ENCODE results near the gene GTF2B. TPM values are rescaled to one million over a fixed set of nuclear protein-coding genes. Genes with fewer than 3 reads are reported as not detected.
"Not testable (repeated sequence)": the region's sequence is repeated elsewhere in the genome, so short reads cannot be mapped to it uniquely, and the experiment has no call there.

GTF2B gene, protein sequence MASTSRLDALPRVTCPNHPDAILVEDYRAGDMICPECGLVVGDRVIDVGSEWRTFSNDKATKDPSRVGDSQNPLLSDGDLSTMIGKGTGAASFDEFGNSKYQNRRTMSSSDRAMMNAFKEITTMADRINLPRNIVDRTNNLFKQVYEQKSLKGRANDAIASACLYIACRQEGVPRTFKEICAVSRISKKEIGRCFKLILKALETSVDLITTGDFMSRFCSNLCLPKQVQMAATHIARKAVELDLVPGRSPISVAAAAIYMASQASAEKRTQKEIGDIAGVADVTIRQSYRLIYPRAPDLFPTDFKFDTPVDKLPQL
- 60.2 and 68.6 TPM in 2 replicates for total RNA-seq

DNA sequence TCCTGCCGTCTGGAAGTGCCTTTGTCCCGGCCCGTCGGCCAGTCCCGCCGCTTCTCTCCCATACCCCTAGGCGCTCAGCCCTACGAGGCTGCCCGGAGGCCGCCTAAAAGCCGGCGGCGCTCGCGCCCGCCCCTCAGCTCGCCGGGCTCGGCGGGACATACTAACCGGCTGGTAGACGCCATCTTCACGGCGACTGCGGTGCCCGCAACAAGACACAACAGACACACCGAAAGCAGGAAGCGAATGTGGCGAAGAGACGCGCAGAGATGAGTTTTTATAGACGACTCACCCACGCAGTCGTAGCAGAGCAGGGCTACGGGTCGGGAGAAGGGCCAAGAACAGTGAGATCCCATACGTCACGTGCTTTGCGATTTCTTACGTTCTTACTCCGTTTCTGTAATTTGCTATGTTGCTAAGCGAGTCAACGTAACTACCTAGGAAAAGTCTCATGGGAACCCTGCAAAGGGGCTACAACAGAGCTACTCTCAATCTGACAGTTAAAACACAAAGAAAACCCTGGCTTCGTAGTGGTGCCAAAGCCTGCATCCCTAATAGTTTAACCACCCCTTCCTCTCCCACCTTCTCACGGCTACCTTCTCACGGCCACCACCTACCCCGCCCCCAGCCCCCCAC lies at the start of gene GTF2B:
TSS of gene GTF2B (minus strand) at position 250 of the 633 bp plus-strand sequence. CDS start at position 182, 68 bp downstream.
- DNase-seq (ENCODE audit: low read depth) = peak; percentile 92

DNA sequence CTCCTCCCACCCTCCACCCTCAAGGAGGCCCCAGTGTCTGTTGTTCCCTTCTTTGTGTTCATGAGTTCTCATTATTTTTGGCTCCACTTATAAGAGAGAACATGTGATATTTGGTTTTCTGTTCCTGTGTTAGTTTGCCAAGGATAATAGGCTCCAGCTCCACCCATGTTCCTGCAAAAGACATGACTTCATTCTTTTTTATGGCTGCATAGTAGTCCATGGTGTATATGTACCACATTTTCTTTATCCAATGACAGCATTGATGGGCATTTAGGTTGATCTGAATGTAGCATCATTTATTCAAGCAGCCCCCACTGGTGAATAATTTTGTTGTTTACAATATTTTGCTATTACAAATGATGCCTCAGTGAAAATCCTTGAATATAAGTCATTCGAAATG lies 47.2 kb upstream of the GTF2B start:
- DNase-seq (ENCODE audit: low read depth) = not testable (repeated sequence)

DNA sequence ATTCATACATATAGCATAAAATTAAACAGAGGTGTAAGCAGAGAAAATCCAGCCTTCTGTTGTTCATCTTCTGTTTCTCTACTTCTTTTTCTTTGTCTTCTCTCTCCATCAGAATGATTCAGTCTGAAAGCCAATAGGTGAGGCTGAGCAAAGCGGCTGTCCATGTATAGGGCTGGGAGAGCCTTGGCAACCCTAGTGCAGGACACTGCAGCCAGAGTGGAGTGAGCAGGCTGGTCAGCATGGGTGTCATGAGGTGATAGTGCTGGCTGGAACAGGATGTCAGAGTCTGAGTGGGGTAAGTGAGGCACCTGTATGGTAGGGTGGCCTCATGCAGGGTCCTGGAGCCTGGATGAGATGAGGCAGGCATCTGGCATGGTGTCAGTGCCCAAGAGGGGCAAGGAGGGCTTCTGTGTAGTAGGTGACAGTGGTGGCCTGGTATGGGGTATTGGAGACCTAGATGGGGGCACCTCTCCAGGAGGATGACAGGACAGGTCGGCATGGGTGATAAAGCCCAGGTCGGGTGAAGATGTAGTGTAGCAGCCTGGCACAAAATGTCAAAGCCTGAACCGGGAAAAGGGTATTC lies 45.5 kb upstream of the GTF2B start:
- no peak for DNase-seq (ENCODE audit: low read depth)

DNA sequence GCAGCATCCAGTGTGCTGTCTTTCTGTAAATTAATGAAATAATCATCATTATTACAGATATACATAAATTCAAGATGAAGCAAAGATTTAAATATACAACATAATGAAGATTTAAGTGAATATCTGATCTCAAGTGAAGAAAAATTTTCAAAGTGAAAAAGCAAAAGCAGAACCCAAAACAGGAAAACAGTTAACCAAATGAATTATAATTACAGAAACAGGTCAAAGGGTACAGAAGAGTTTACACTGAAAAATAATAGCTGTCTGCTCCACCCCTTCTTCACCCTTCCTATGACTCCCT lies 44.8 kb upstream of the GTF2B start:
- no peak for DNase-seq (ENCODE audit: low read depth)

DNA sequence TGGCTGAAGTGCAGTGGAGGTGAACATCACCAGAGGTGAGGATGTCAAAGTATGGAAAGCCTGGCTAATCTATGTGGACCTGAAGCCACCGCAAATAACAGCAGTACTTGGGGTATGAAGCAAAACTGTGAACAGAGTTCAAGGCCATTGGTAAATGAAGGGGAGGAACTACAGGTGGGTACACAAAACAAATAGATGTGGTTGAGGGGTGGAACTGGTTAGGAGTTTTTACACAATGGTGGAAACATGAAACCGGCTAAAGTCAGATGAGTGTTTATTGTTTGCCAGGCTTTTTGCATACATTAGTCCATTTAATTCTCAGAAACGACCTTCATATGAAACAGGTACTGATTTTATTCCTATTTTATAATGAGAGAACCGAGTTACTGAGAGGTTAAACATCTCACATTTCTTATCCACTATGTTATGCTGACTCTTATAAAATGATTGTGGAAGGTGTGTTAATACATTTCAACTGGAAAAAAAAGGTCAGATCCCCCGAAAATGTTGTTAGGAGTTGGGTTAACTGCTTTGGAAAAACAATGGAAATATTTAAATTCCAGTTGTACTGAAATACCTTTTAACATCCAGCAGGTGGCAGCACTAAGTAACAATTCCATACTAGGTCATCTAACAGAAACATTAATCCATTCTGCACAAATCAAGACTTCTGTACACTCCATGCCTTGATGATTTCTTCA lies 44.3 kb upstream of the GTF2B start:
- DNase-seq (ENCODE audit: low read depth) = peak; percentile 58

DNA sequence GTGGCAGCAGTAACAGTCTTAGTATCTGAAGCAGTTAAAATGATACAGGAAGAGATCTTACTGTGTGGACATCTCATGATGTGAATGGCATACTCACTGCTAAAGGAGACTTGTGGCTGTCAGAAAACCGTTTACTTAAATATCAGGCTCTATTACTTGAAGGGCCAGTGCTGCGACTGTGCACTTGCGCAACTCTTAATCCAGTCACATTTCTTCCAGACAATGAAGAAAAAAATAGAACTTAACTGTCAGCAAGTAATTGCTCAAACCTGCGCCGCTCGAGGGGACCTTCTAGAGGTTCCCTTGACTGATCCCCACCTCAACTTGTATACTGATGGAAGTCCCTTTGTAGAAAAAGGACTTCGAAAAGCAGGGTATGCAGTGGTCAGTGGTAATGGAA lies 38.8 kb upstream of the GTF2B start:
- DNase-seq (ENCODE audit: low read depth) = not testable (repeated sequence)

DNA sequence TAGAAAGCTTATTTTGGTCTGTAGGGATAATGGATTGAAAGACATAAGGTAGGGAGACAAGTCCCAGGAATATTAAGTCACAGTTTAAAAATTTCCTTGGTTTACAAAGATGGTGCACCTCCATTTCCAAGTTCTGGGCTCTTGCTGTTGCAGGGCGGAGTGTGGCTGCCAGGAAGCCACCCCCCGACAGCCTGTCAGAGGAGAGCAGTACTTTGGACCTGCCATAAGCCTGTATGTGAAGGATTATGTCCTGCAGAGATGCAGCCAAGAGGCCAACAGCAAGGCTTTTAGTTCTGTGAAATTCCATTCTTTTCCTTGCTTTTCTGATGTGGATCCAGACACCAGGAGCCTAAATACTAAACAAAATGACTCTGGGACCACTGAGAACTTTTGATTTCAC lies 31.9 kb upstream of the GTF2B start:
- DNase-seq (ENCODE audit: low read depth) = no peak

DNA sequence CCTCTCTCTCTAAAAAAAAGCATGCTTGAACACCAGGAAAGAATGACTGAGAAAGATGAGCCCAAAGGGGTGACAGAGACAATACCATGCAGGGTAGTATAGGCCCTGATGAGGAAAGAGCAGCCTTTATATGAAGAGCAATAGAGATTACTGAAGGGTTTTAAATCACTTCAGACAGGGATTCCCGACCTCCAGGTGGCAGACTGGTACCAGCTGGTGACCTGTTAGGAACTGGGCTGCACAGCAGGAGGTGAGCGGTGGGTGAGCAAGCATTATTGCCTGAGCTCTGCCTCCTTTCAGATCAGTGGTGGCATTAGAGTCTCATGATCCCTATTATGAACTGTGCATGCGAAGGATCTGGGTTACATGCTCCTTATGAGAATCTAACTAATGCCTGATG lies 30.8 kb upstream of the GTF2B start:
- DNase-seq (ENCODE audit: low read depth) = no peak

DNA sequence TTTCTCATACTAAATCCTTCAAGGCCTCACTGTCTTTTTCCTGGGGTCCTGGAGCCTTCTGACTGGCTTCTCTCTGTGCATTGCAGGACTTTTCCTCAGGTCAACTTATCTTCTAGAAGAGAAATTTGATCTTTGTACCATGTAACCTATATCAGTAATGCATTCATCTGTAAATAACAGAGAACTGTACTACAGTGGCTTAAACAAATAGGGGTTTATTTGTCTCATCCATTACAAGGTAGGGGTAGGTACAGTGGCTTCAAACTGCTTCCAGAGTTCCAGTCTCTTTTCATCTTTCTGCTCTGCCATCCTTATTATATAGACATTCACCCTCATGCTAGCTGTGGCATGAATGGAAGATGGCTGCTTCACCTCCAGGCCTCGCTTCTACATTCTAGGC lies 29.5 kb upstream of the GTF2B start:
- no peak for DNase-seq (ENCODE audit: low read depth)

DNA sequence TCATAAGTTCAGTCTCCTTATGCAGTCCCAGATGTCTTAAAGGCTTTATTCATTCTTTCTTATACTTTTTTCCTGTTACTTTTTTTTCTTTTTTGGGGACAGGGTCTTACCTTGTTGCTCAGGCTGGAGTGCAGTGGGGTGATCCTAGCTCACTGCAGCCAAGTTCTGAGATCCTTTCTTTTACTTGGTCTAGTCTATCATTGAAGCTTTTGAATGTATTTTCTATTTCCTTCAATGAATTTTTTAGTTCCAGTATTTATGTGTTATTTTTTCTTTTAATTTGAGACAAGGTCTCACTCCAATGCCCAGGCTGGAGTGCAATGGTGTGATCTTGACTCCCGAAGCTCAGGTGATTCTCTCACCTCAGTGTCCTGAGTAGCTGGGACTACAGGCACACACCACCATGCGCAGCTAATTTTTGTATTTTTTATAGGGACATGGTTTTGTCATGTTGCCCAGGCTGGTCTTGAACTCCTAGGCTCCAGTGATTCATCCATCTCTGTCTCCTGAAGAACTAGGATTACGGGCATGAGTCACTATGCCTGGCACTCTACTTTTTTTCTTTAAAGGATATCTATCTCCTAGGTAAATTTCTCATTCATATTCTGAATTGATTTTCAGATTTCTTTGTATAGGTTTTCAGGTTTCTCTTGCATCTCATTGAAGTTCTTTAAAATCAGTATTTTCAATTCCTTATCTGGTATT lies 26.1 kb upstream of the GTF2B start:
- DNase-seq (ENCODE audit: low read depth) = no peak

DNA sequence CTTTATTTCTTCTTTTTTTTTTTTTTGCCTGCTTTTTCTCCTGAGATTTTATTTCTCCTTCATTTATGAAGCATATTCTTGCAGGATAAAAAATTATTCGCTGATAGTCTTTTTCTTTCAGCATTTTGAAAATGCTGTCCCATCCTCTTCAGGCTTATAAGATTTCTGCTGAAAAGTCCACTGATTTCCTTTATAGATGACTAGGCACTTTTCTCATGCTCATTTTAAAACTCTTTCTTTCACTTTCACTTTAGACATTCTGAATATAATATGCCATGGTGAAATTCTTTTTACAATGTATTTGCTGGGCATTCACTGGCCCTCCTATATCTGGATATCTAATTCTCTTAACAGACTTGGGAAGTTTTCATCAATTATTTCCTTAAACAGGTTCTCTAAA lies 25.5 kb upstream of the GTF2B start:
- no peak for DNase-seq (ENCODE audit: low read depth)

DNA sequence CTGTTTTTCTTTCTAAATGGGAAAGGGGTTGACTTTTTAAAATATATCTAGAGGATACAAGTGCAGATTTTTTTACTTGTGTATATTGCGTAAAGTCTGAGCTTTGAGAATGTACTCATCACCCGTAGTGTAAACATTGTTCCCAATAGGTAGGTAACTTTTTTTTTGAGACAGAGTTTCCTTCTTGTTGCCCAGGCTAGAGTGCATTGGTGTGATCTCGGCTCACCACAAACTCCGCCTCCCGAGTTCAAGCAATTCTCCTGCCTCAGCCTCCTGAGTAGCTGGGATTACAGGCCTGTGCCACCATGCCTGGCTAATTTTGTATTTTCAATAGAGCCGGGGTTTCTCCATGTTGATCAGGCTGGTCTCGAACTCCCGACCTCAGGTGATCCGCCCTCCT lies 20.4 kb upstream of the GTF2B start:
- not testable (repeated sequence) for DNase-seq (ENCODE audit: low read depth)

DNA sequence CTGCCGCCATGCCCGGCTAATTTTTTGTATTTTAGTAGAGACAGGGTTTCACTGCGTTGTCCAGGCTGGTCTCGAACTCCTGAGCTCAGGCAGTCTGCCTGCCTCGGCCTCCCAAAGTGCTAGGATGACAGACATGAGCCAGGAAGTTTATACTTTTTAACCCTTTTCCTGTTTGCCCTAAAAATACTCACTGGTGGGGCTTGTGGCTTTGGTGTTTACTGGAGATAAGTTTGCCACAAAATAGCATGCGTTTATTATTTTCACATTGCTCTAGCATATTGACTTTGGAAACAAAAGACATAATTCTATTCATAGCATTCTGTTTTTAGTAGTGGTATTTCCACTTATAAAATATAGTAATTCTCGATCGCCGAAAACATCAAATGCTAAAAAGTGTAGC lies 19.8 kb upstream of the GTF2B start:
- no peak for DNase-seq (ENCODE audit: low read depth)

DNA sequence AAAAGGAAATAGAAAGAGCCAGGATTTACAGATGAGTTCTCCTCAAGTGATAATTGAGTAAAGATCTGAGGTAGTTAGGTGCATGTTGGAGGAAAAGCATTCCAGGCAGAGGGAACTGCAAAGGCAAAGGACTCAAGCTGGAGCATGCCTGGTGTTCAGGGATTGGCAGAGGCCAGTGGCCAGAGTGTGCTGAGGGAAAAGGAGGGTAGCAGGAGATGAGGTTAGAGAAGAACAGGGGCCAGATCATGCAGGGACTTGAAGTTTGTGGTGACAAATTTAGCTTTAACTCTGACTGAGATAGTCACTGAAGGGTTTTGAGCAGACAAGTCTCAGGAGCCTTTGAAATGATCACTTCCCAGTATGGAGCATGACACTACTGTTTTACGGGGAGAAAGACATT lies 19.0 kb upstream of the GTF2B start:
- no peak for DNase-seq (ENCODE audit: low read depth)

DNA sequence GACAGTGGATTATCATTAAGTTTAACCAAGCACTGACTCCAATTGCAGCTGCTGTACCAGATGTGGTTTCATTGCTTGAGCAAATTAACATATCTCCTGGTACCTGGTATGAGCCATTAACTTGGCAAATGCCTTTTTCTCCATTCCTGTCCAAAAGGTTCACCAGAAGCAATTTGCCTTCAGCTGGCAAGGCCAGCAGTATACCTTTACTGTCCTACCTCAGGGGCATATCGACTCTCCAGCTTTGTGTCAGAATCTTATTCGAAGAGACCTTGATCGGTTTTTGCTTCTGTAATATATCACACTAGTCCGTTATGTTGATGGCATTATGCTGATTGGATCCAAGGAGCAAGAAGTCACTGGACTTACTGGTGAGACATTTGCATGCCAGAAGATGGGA lies 9.5 kb upstream of the GTF2B start:
- no peak for DNase-seq (ENCODE audit: low read depth)

DNA sequence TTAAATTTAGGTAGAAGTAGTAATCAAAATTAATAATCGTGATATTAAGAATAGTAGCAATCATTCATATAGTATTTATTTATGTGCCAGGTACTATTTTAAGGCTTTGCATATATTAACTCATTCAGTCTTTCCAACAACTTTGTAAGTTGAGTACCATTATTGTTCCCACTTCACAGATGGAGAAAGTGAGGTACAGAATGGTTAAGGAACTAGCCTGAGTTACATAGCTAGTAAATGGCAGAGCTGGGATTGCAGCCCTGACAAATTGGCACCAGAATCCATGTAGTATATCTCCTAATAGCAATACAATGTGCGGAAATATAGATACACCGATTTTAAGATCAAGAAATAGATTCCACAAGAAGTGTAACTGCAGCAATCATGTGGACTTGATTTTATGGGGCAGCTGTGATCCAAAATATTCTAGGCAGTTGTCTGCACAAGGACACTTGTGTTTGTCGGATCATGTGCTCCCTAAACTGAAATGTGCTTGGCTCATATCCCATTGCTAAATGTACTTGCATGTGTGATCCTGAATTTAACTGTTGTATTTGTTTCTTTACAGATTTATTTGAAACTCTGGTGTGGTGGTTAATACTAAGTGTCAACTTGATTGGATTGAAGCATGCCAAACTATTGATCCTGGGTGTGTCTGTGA lies 5.8 kb upstream of the GTF2B start:
- DNase-seq (ENCODE audit: low read depth) = no peak

DNA sequence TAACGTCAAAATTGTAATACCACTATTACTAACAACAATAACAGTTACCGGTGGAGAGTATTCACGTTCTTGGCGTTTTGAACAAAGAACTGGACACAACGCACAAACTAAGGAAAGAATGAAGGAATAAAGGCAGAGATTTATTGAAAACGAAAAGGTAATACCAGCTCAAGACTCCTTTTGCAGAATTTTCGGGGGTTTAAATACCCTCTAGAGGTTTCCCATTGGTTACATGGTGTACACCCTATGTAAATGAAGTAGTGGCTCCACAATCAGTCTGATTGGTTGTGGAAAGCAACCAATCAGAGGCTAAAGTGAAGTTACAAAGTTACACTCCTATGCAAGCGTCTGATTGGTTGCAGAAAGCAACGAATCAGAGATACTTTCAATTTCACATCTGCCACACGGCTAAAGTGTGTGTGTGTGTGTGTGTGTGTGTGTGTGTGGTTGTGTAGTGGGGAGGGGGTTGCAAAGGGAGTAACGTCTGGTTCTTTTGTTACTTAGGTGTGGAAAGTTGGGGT lies 1.1 kb upstream of the GTF2B start:
- peak; percentile 45 for DNase-seq (ENCODE audit: low read depth)

DNA sequence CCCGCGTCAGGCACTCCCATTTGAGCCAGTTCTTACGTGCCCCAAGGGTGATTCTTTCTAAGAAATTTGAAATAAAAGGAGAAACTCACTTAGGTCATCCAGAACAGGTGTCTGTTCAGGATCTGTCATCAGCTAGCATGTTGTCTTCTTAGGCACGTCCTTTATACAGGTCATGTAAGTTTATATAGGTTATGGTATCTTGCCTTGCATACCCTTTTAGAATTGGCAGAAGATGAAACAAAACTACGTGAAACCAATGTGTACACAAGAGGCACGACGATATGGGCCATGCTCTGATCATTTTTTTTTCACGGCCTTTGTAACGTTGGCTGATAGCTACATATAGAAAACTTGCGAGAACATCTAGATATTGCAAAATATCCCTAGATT lies 579 bp upstream of the GTF2B start:
- DNase-seq (ENCODE audit: low read depth) = no peak

DNA sequence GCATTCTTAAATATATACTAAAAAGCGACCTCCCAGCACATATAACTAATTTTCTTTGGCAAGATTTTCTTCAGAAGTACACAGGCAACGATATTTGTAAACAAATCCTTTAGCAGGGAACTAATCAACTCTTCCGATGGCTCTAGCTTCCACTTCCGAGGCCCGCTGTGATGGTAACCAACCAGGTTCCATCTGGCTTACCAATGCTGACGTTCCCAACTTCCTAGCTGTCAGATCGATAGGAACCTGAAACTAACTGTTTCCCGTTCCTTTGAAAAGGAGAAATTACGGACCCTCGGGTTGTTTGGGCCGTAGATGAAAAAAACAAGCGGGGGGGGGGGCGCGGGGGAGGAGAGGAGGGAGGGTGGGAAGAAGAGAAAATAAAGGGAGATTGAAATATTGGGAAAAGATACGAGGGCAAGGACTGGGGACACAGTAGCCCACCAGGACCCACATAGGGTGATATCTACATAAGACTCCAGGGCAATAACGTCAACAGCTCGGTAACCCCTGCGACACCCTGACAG lies 513 bp downstream of the GTF2B start:
- DNase-seq (ENCODE audit: low read depth) = peak; percentile 38

DNA sequence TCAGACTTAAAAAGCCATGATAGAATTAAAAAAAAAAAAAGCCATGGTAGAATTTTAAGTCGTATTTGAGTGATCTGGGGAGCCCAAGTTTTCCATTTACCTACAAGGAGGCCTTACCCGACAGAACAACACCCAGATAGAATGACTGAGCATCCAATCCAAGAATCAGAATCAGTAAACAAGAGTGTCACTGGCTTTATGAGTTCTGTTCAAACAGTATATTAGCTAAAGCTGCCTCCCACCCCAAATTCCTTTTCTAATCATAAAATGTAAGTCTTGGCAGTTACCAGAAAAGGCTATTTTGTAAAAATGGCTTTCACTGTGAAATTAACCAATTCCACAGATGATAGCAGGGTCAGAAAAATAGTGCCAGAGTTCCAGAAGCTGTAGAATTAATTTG lies 1.2 kb downstream of the GTF2B start:
- no peak for DNase-seq (ENCODE audit: low read depth)

DNA sequence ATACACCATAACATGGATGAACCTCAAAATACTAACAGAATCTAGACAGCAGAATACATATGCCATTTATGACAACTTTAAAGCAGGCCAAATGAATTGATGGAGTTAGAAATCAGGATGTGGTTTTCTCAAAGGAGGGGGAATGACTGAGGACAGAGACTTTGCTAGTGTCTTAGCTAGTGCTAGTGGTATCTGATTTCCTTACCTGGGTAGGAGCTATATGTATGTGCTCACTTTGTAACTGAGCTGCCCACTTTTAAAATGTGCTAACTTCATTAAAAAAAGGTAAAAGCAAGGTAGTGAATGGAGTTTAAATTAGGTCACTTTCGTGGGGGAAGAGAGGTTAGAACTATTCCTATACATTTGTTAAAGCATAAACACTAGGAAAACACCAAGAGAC lies 2.6 kb downstream of the GTF2B start:
- no peak for DNase-seq (ENCODE audit: low read depth)
